ENCODE results near the gene ARFIP1.

- no peak for TF ChIP-seq SIN3A (conservative IDR thresholded peaks at IDR 0.05 in 1 of 2, IDR thresholded peaks at IDR 0.05 in 1 of 2; ENCODE audit: low read depth in 1 of 2, low read length in 2 of 2)
- no peak for TF ChIP-seq POLR2A (IDR thresholded peaks at IDR 0.05; ENCODE audit: control extremely low read depth in 1 of 2, low read depth in 2 of 2, low read length in 2 of 2)
- TF ChIP-seq HDAC2 (IDR thresholded peaks at IDR 0.05; ENCODE audit: borderline replicate concordance in 1 of 2, low read depth in 2 of 2, low read length in 2 of 2), result no peak
- no peak for TF ChIP-seq JUN (IDR thresholded peaks at IDR 0.05; ENCODE audit: low read depth, low read length)
Observed at GRCh38 chr4:152843481-152844090, 63.8 kb downstream of the ARFIP1 start.
